Progenitor cell of endocrine pancreas (in vitro differentiated cells): ENCODE measurements around the gene DHRS7C. TPM values are rescaled to one million over a fixed set of nuclear protein-coding genes. Genes with fewer than 3 reads are reported as not detected.

Source experiments
- DNase-seq: peaks from one replicate; pipeline ENCODE4 v3.0.0; 2021; ENCODE audit warnings: low spot score; ENCODE audit not compliant: unreplicated experiment
- H3K27ac Mint-ChIP-seq: 2 replicates; pipeline ENCODE4 v1.8.0; 2021; ENCODE audit warnings: mild to moderate bottlenecking, moderate library complexity, mixed read lengths
- H3K27me3 Mint-ChIP-seq: 2 replicates; pipeline ENCODE4 v1.8.0; 2021; ENCODE audit warnings: mixed read lengths
- H3K36me3 Mint-ChIP-seq: 2 replicates; pipeline ENCODE4 v1.8.0; 2022; ENCODE audit warnings: mixed read lengths; ENCODE audit not compliant: insufficient read depth
- H3K4me1 Mint-ChIP-seq: 2 replicates; pipeline ENCODE4 v1.8.0; 2021; ENCODE audit warnings: low read depth, mixed read lengths
- H3K4me3 Mint-ChIP-seq: 2 replicates; pipeline ENCODE4 v1.8.0; 2021; ENCODE audit warnings: low read depth, mild to moderate bottlenecking, moderate library complexity, mixed read lengths
- H3K9me3 Mint-ChIP-seq: 2 replicates; pipeline ENCODE4 v1.8.0; 2021; ENCODE audit warnings: low read depth, mixed read lengths
- total RNA-seq: library from RNA; stranded (reverse); gene quantifications from 2 replicates; pipeline ENCODE4 v1.2.1, GENCODE V29; 2021
- TF ChIP-seq, protein P1 (sequence below): fragments of 200-600 bp; sonication (generic); IDR thresholded peaks from one replicate; pipeline ENCODE4 v1.5.0; 2021; ENCODE audit warnings: antibody characterized with exemption, mild to moderate bottlenecking; ENCODE audit not compliant: unreplicated experiment

The DHRS7C gene
- total RNA-seq, 1 donor from 2014 or later = not detected

DNA sequence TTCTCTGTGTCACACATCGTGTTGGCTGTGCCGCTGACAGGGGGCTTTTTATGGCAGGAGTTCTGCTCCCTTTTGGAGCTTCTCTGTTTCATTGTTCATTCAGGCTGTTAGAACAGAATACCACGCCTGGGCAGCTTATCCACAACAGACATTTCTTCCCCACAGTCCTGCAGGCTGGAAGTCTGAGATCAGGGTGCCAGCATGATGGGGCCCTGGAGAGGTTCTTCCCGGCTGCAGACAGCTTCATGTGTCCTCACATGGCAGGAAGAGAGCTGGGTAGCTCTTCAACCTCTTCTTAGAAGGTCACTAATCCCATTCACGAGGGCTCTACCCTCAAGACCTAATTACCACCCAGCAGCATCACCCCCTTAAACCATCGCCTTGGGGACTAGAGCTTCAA is 65.1 kb downstream of the DHRS7C start:
- H3K27ac Mint-ChIP-seq = no peak overlapping the region
- H3K4me3 Mint-ChIP-seq = no peak overlapping the region
- TF ChIP-seq, protein P1, sequence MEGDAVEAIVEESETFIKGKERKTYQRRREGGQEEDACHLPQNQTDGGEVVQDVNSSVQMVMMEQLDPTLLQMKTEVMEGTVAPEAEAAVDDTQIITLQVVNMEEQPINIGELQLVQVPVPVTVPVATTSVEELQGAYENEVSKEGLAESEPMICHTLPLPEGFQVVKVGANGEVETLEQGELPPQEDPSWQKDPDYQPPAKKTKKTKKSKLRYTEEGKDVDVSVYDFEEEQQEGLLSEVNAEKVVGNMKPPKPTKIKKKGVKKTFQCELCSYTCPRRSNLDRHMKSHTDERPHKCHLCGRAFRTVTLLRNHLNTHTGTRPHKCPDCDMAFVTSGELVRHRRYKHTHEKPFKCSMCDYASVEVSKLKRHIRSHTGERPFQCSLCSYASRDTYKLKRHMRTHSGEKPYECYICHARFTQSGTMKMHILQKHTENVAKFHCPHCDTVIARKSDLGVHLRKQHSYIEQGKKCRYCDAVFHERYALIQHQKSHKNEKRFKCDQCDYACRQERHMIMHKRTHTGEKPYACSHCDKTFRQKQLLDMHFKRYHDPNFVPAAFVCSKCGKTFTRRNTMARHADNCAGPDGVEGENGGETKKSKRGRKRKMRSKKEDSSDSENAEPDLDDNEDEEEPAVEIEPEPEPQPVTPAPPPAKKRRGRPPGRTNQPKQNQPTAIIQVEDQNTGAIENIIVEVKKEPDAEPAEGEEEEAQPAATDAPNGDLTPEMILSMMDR = no peak
- H3K36me3 Mint-ChIP-seq = peaks cover 5% of the 10 kb centered on the region
- H3K4me1 Mint-ChIP-seq = no peaks in the 10 kb centered on the region
- H3K27me3 Mint-ChIP-seq = no peaks in the 10 kb centered on the region
- H3K9me3 Mint-ChIP-seq = peaks cover 3% of the 10 kb centered on the region
- no peak for DNase-seq

DNA sequence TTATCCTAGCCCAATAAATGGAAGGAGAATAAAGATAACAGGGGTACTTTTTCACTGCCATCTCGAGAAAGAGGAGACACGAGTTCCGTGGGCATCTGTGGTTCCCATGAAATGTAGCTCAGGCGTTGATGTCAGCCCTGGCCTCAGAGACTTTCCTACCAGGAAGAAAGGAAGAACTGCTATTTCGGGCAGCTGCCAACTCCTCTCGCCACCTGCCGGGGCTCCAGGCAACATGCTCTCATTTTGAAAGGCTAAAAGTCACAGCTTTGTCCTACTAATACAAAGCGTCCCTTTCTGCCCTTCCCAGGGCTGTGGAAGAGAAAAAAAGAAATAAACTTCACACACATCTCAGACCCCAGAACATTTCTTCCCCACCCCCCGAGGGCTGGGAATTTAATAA is 65.8 kb downstream of the DHRS7C start:
- TF ChIP-seq, protein P1 = no peak
- Mint-ChIP-seq H3K4me3 (no peak overlapping the region), H3K9me3 (no peaks in the 10 kb centered on the region), H3K4me1 (no peaks in the 10 kb centered on the region), H3K27me3 (no peaks in the 10 kb centered on the region), H3K27ac (peak overlapping the region; percentile 6), H3K36me3 (peaks cover 2% of the 10 kb centered on the region)
- DNase-seq = no peak

Other genes with a start within 250 kb of the DHRS7C start
- gene STX8, start 215.8 kb downstream of the DHRS7C start, total RNA-seq = 63.4 and 67.1 TPM in 2 replicates
- gene CFAP52, start 214.9 kb downstream of the DHRS7C start, total RNA-seq = 0.19 TPM in 1 of 2 replicates, not detected in the other
- gene USP43, start 146.1 kb downstream of the DHRS7C start, total RNA-seq = 9.7 and 10.4 TPM in 2 replicates
- not detected in 2 replicates for gene GSG1L2, start 30.5 kb upstream of the DHRS7C start, total RNA-seq
- gene GLP2R, start 34.3 kb upstream of the DHRS7C start, total RNA-seq = not detected in 2 replicates
- gene RCVRN, start 113.7 kb upstream of the DHRS7C start, total RNA-seq = not detected in 2 replicates